ENCODE results near the gene LRP10. TPM values are rescaled to one million over a fixed set of nuclear protein-coding genes. Genes with fewer than 3 reads are reported as not detected.

LRP10 gene
- total and polyA plus RNA-seq, 2 of the 8 experiments (the other 6 are each of a cell fraction or from before 2014, with no cell fraction given) = 12.4 to 15.6 TPM

DNA sequence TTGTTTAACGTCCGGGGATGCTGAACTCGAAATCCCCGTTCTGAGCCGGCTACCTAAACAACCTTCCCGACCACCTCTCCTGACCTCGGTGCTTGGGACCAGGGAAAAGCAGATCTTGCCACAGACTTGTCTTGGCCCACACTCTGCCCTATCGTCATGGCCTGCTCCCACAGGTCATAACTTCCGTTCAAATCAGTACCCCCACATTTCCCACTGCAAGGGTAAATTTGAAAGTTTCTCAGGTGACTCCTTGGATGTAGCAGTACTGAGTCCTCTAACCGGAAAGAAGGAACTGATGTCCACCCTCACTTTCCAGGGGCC, 48.0 kb downstream of the LRP10 start:
- Histone ChIP-seq H4K91ac (replicated peaks; ENCODE audit: insufficient read length, low read length) (no peak overlapping the region), H3K9me3 (ENCODE audit: insufficient read depth in 2 of 2, low read depth in 1 of 2, low read length in 1 of 2) (no peaks in the 10 kb centered on the region), H3K79me2 (ENCODE audit: control insufficient read depth in 1 of 2, insufficient read depth in 2 of 2, low read length in 2 of 2) (peaks cover 0 to 18% of the 10 kb centered on the region in 2 experiments; a peak in 2 of 4 replicates), H3K23ac (ENCODE audit: insufficient read length) (no peak overlapping the region), H3K27me3 (replicated peaks in 1 of 4; ENCODE audit: control insufficient read depth in 3 of 4, extremely low read depth in 1 of 4, insufficient read depth in 3 of 4, low read length in 3 of 4) (no peaks in the 10 kb centered on the region; a peak in 1 of 7 replicates), H2AK5ac (ENCODE audit: low read depth, low read length) (no peak overlapping the region), H4K5ac (ENCODE audit: insufficient read length, low read depth, low read length) (peak overlapping the region; percentile 91), H3K79me1 (ENCODE audit: low read depth, low read length) (no peaks in the 10 kb centered on the region), H3K36me3 (ENCODE audit: control insufficient read depth in 2 of 4, insufficient read depth in 4 of 4, low read length in 3 of 4) (peaks cover 20 to 48% (median 33%) of the 10 kb centered on the region in 4 experiments), H2AFZ (ENCODE audit: low read length) (no peak overlapping the region; the same call in 1 of the 2 replicates), H3K27ac (ENCODE audit: low read depth, low read length) (peak overlapping the region; percentile 77), H3K18ac (ENCODE audit: extremely low read depth, low read length) (peak overlapping the region; percentile 39; the same call in 1 of the 2 replicates), H3K4me2 (ENCODE audit: insufficient read depth in 1 of 2, low read depth in 2 of 2, low read length in 2 of 2) (peak overlapping the region; percentile 89 to 91), H2BK5ac (ENCODE audit: low read depth, low read length) (peak overlapping the region; percentile 98; the same call in 1 of the 2 replicates), H3K9ac (replicated peaks in 1 of 4; ENCODE audit: extremely low read depth in 1 of 4, low read depth in 3 of 4, low read length in 3 of 4) (peak overlapping the region; percentile 2 to 72 (median 40); a peak in 6 of 7 replicates), H3K4ac (replicated peaks; ENCODE audit: insufficient read length, low read depth, low read length) (peak overlapping the region; percentile 97), H3K56ac (replicated peaks; ENCODE audit: insufficient read length, low read depth, low read length) (no peak overlapping the region), H3K23me2 (ENCODE audit: low read depth, low read length) (peaks cover 4% of the 10 kb centered on the region; the same call in 1 of the 2 replicates), H2BK120ac (replicated peaks; ENCODE audit: low read depth, low read length) (no peak overlapping the region), H3K14ac (ENCODE audit: insufficient read length) (peak overlapping the region; percentile 48), H4K8ac (ENCODE audit: extremely low read depth, insufficient read depth, low read length) (no peak overlapping the region), H3K4me3 (ENCODE audit: extremely low read depth in 1 of 4, insufficient read depth in 2 of 4, low read depth in 3 of 4, low read length in 4 of 4) (peak overlapping the region; percentile 34 to 56 (median 52)), H4K20me1 (replicated peaks in 1 of 2; ENCODE audit: control insufficient read depth in 1 of 2, insufficient read depth in 2 of 2, low read length in 2 of 2) (no peaks in the 10 kb centered on the region), H2BK15ac (ENCODE audit: low read length) (no peak overlapping the region), H2BK12ac (ENCODE audit: low read depth, low read length) (no peak overlapping the region), H2BK20ac (ENCODE audit: low read length) (no peak overlapping the region), H3K4me1 (replicated peaks in 1 of 4; ENCODE audit: control insufficient read depth in 3 of 4, insufficient read depth in 4 of 4, low read length in 3 of 4) (peaks cover 0 to 7% (median 3%) of the 10 kb centered on the region in 4 experiments; a peak in 5 of 7 replicates)
- TF ChIP-seq E2F6 (IDR thresholded peaks at IDR 0.05) = no peak
- TF ChIP-seq ASH2L (IDR thresholded peaks at IDR 0.05; ENCODE audit: low read length) = peak; percentile 22
- FAIRE-seq = no peak
- 19% methylated on average over 10 of the region's 10 CpGs; no CpG with 5 or more reads in 1 of the 2 experiments for WGBS, 2 experiments (ENCODE audit: extremely low coverage in 1 of 2, insufficient coverage in 1 of 2, insufficient read length in 1 of 2, insufficient replicate concordance in 2 of 2, low coverage in 1 of 2, low lambda C conversion rate in 2 of 2, missing lambda C conversion rate in 1 of 2)
- no peak for DNase-seq (ENCODE audit: low read depth in 1 of 2, low spot score in 2 of 2)
- CTCF ChIA-PET (ENCODE audit: partially characterized antibody) = interaction anchor here (0.6 to 5.0 kb wide), 10 partner anchors 11 to 1031 kb away, joined by 3 to 40 read pairs (median 3); no protein-coding TSS in a partner anchor
- POLR2A ChIA-PET (ENCODE audit: partially characterized antibody) = interaction anchor here (0.7 to 4.1 kb wide), 23 partner anchors 9 to 175 kb away, joined by 3 to 67 read pairs (median 4); partner anchors contain the start of genes ACIN1, AJUBA, C14orf119 and HAUS4
